K562 (cell line): ENCODE results near the gene CLIC3. TPM values are rescaled to one million over a fixed set of nuclear protein-coding genes. Genes with fewer than 3 reads are reported as not detected.

ENCODE experiments used
- ATAC-seq: fragments of 200-7000 bp; cut with Tn5 transposase; 3 replicates; pipeline ENCODE4 v1.9.1; 2020; ENCODE audit warnings: moderate library complexity
- BruUV-seq: library from RNA; stranded (reverse); fragments of 400-500 nt; replicated peaks from 2 replicates; lab custom pipeline; 2021; lab: Mats Ljungman, UMichigan
- CTCF ChIA-PET: fragments of 300-600 bp; formaldehyde crosslinking; extraction: SDS; loops from one replicate; lab custom pipeline; 2021; ENCODE audit warnings: low intra/inter-chr PET ratio; lab: Yijun Ruan, JAX
- POLR2A ChIA-PET: fragments of 300-600, 350-650 bp; sonication (Branson Sonifier 250); formaldehyde crosslinking; extraction: SDS; loops from one replicate; lab custom pipeline; 2021; ENCODE audit warnings: antibody characterized with exemption, inconsistent platforms; lab: Yijun Ruan, JAX
- DNase-seq, 4 experiments: peaks; one replicate each; pipeline versions ENCODE4 v3.0.0 to v3.0.0-alpha.2; 2011 to 2018; ENCODE audit warnings: low spot score in 3 of 4, mixed read lengths in 3 of 4; ENCODE audit errors: extremely low read depth in 1 of 4
- FAIRE-seq: peaks from 2 replicates; lab custom pipeline; 2011; peaks lifted over from hg19 to GRCh38; lab: Jason Lieb, UNC
- H2AFZ ChIP-seq: 2 replicates; pipeline ENCODE4 v1.6.0; 2011; ENCODE audit warnings: low read depth, low read length, control low read depth, inconsistent platforms
- H3K27ac ChIP-seq: fragments of 200-600 bp; 3 replicates; pipeline ENCODE4 v1.8.0; 2011; ENCODE audit warnings: low read depth, mild to moderate bottlenecking, control low read depth, inconsistent platforms, low read length, moderate library complexity, mixed read lengths; ENCODE audit errors: extremely low read depth
- H3K27me3 ChIP-seq, 2 experiments: fragments of 300-600 bp in 1 of 2; 2 replicates in 1 of 2; 3 replicates in 1 of 2; pipeline versions ENCODE4 v1.6.0 to v1.8.0; 2011; ENCODE audit warnings: inconsistent platforms in 2 of 2, low read length in 2 of 2, mild to moderate bottlenecking in 1 of 2, mixed read lengths in 1 of 2, moderate library complexity in 1 of 2; ENCODE audit not compliant: control insufficient read depth in 2 of 2, insufficient read depth in 2 of 2
- H3K36me3 ChIP-seq: fragments of 300-600 bp; 3 replicates; pipeline ENCODE4 v1.8.0; 2011; ENCODE audit warnings: mild to moderate bottlenecking, low read length, inconsistent platforms; ENCODE audit not compliant: control insufficient read depth, insufficient read depth
- H3K4me1 ChIP-seq, 2 experiments: fragments of 200-600 bp in 1 of 2; replicated peaks in 1 of 2; 2 replicates in 1 of 2; 3 replicates in 1 of 2; pipeline versions ENCODE4 v1.5.1 to v1.8.0; 2011; ENCODE audit warnings: inconsistent platforms in 2 of 2, low read length in 2 of 2, mild to moderate bottlenecking in 1 of 2, mixed read lengths in 1 of 2, moderate library complexity in 1 of 2; ENCODE audit not compliant: control insufficient read depth in 2 of 2, insufficient read depth in 2 of 2
- H3K4me2 ChIP-seq: 2 replicates; pipeline ENCODE4 v1.6.1; 2011; ENCODE audit warnings: low read length, control low read depth, inconsistent platforms, mixed read lengths; ENCODE audit not compliant: insufficient read depth
- H3K4me3 ChIP-seq: fragments of 200-600 bp; sonication (generic), shearing (Covaris generic); 2 replicates; pipeline ENCODE4 v1.5.1; 2016; ENCODE audit warnings: control low read depth, inconsistent platforms
- H3K79me2 ChIP-seq: fragments of 200-600 bp; 3 replicates; pipeline ENCODE4 v1.8.0; 2011; ENCODE audit warnings: low read length, inconsistent platforms; ENCODE audit not compliant: control insufficient read depth, insufficient read depth
- H3K9ac ChIP-seq, 2 experiments: 2 replicates each; pipeline versions ENCODE4 v1.6.0 to v1.6.1; 2011; ENCODE audit warnings: low read depth in 2 of 2, low read length in 2 of 2, control low read depth in 1 of 2, inconsistent platforms in 1 of 2, mild to moderate bottlenecking in 1 of 2, mixed read lengths in 1 of 2; ENCODE audit not compliant: insufficient read depth in 1 of 2
- H3K9me1 ChIP-seq: one replicate; pipeline ENCODE4 v1.6.0; 2011; ENCODE audit warnings: inconsistent platforms, mild to moderate bottlenecking, low read length, moderate library complexity; ENCODE audit not compliant: control insufficient read depth, insufficient read depth
- H3K9me3 ChIP-seq: replicated peaks from 2 replicates; pipeline ENCODE4 v1.5.1; 2011; ENCODE audit warnings: low read depth, low read length, inconsistent platforms; ENCODE audit not compliant: control insufficient read depth, insufficient read depth
- H4K20me1 ChIP-seq: replicated peaks from 2 replicates; pipeline ENCODE4 v1.6.1; 2011; ENCODE audit warnings: low read length, inconsistent platforms, mixed read lengths; ENCODE audit not compliant: control insufficient read depth, insufficient read depth
- E2F3 ChIP-seq: fragments of 250-450 bp; sonication (Bioruptor Pico); IDR thresholded peaks from 2 replicates; pipeline ENCODE4 v1.4.0; 2020; ENCODE audit warnings: mild to moderate bottlenecking
- MCM2 ChIP-seq: fragments of 450-650 bp; IDR thresholded peaks from 2 replicates; pipeline ENCODE4 v1.6.1; 2017; ENCODE audit warnings: low read depth, mild to moderate bottlenecking
- MIER1 ChIP-seq: fragments of 450-650 bp; IDR thresholded peaks from 2 replicates; pipeline ENCODE4 v1.6.1; 2016; ENCODE audit warnings: antibody characterized with exemption, mild to moderate bottlenecking, low read depth
- NCOA4 ChIP-seq: fragments of 450-650 bp; IDR thresholded peaks from 2 replicates; pipeline ENCODE4 v1.6.1; 2018; ENCODE audit warnings: mild to moderate bottlenecking; ENCODE audit not compliant: partially characterized antibody
- NR2C2 ChIP-seq, 2 experiments: fragments of 200-800 bp in 1 of 2; sonication (Bioruptor generic) in 1 of 2; sonication (generic) in 1 of 2; formaldehyde crosslinking in 1 of 2; IDR thresholded peaks; 2 replicates each; pipeline versions ENCODE4 v1.6.1 to v1.8.0; 2016 to 2022; ENCODE audit warnings: mild to moderate bottlenecking in 1 of 2, missing compliant biosample characterization in 1 of 2, missing genetic modification characterization in 1 of 2, missing genetic modification reagents in 1 of 2
- NRF1 ChIP-seq, 2 experiments: fragments of 450-650 bp; IDR thresholded peaks in 1 of 2; conservative IDR thresholded peaks in 1 of 2; 2 replicates each; pipeline ENCODE4 v1.6.1; 2014; ENCODE audit warnings: mild to moderate bottlenecking in 2 of 2
- PTBP1 ChIP-seq: fragments of 200-400 bp; formaldehyde crosslinking; IDR thresholded peaks from 2 replicates; pipeline ENCODE4 v1.6.1; 2017; ENCODE audit warnings: low read depth, low read length
- SIN3A ChIP-seq, 2 experiments: fragments of 150-350 bp in 1 of 2; IDR thresholded peaks; 2 replicates each; pipeline ENCODE4 v1.6.1; 2011 to 2016; ENCODE audit warnings: borderline replicate concordance in 2 of 2, low read depth in 2 of 2, low read length in 2 of 2, mild to moderate bottlenecking in 2 of 2, moderate library complexity in 2 of 2; ENCODE audit not compliant: control insufficient read depth in 1 of 2
- SRSF9 ChIP-seq: fragments of 200-400 bp; formaldehyde crosslinking; IDR thresholded peaks from 2 replicates; pipeline ENCODE4 v1.6.1; 2017; ENCODE audit warnings: low read depth, low read length, borderline replicate concordance
- TCF15 ChIP-seq: fragments of 250-450 bp; sonication (Bioruptor Pico); IDR thresholded peaks from 2 replicates; pipeline ENCODE4 v1.8.0; 2022; ENCODE audit warnings: moderate library complexity, mild to moderate bottlenecking, inconsistent platforms
- TSHZ1 ChIP-seq: fragments of 250-450 bp; sonication (Bioruptor Pico); IDR thresholded peaks from 2 replicates; pipeline ENCODE4 v1.4.0; 2020; ENCODE audit warnings: mild to moderate bottlenecking, moderate library complexity
- ZNF586 ChIP-seq: fragments of 450-650 bp; formaldehyde crosslinking; conservative IDR thresholded peaks from 2 replicates; pipeline ENCODE4 v1.4.0; 2020; ENCODE audit warnings: mild to moderate bottlenecking, moderate library complexity
- WGBS: fragments of 100-300 bp; shearing (Covaris generic); methylation state at CpG from one replicate; pipeline ENCODE4 v1.1.6; 2016; ENCODE audit warnings: low coverage, mixed read lengths; ENCODE audit not compliant: insufficient coverage; ENCODE audit errors: missing lambda C conversion rate; 5-methylcytosine and 5-hydroxymethylcytosine counted together
- in situ Hi-C: fragments of 300-500 bp; cut with MboI; formaldehyde crosslinking; loops from 4 replicates; pipeline ENCODE4 v1.15.0; 2018; ENCODE audit warnings: inconsistent platforms, mixed read lengths
- intact Hi-C: fragments of 100-400 bp; cut with micrococcal nuclease; formaldehyde crosslinking; loops from 2 replicates; pipeline ENCODE4 v1.14.2; 2022
- polyA plus RNA-seq, 8 experiments: library from polyadenylated mRNA; depleted of rRNA in 4 of 8; stranded (reverse) in 5 of 8; unstranded in 3 of 8; fragments of >200 nt; fragmentation: Nextera tagmentation in 2 of 8; fragmentation: Illumina TruSeq in 1 of 8; extraction: Ambion mirVana in 2 of 8; extraction: Trizol in 1 of 8; gene quantifications; 2 replicates each; pipeline versions ENCODE4 v1.2.1 to v1.2.3, GENCODE V29; 2011 to 2014; ENCODE audit warnings: inconsistent platforms in 1 of 8, missing spikeins in 1 of 8
- total RNA-seq, 7 experiments: library from RNA; depleted of rRNA in 6 of 7; stranded (reverse); fragments of >200 nt in 6 of 7; fragmentation: Illumina TruSeq in 2 of 7; extraction: Trizol in 2 of 7; gene quantifications; 2 replicates each; pipeline versions ENCODE4 v1.2.1 to v1.2.3, GENCODE V29; 2011 to 2021; ENCODE audit warnings: low replicate concordance in 1 of 7
- TF ChIP-seq, protein P1 (sequence below): fragments of 250-450 bp; sonication (Bioruptor Pico); IDR thresholded peaks from 2 replicates; pipeline ENCODE4 v1.4.0; 2020
- TF ChIP-seq, protein P2 (sequence below), 2 experiments: IDR thresholded peaks; 2 replicates each; pipeline ENCODE4 v1.6.1; 2011; ENCODE audit warnings: borderline replicate concordance in 1 of 2, control low read depth in 1 of 2, low read depth in 1 of 2, low read length in 1 of 2, mild to moderate bottlenecking in 1 of 2, mixed read lengths in 1 of 2, moderate library complexity in 1 of 2; ENCODE audit not compliant: insufficient read depth in 1 of 2, insufficient read length in 1 of 2, poor library complexity in 1 of 2, severe bottlenecking in 1 of 2; ENCODE audit errors: extremely low read depth in 1 of 2

Gene CLIC3
- total and polyA plus RNA-seq, 9 of the 15 experiments (the other 6 are each of a cell fraction or from before 2014, with no cell fraction given) = 0.27 to 0.29 TPM; not detected in 7

DNA sequence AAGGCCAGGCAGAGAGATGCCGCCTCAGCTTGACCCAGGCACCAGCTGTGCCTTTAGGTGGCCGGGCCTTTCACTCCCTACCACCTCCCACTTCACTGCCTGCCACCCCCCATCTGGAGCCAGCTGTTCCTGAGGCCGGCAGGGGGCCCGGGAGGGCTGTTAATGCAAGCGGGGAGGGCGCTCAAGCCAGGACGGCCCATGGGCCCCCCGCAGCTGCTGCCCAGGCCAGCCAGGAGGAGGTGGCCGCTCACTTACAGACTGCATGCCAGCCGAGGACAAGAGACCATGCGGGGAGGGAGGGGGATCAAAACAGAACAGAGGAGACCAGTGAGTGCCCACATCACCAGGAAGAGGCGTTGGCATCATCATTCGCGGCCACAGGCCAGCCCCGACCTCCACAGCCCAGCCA, 27.2 kb upstream of the CLIC3 start (continued):
- no peak for TF ChIP-seq ZNF586 (CRISPR knock-in tag)
- no peak for TF ChIP-seq NRF1 (conservative IDR thresholded peaks at IDR 0.05 in 1 of 2, IDR thresholded peaks at IDR 0.05 in 1 of 2)
- TF ChIP-seq TCF15 (CRISPR knock-in tag) = no peak
- TF ChIP-seq NCOA4 = no peak
- no peak for TF ChIP-seq MCM2
- TF ChIP-seq PTBP1 = no peak

GRCh38 chr9:137023157-137023556, 26.8 kb upstream of the CLIC3 start:
- FAIRE-seq (no peak), ATAC-seq (no peak), DNase-seq (no peak)
- no peak overlapping the region for H2AFZ ChIP-seq
- H3K9me1 ChIP-seq = no peaks in the 10 kb centered on the region
- WGBS = 55% methylated on average over 7 of the region's 7 CpGs
- no peak overlapping the region for H3K4me3 ChIP-seq
- no TSS peak for BruUV-seq
- peaks cover 8 to 89% of the 10 kb centered on the region in 2 experiments for H3K4me1 ChIP-seq
- intact Hi-C loops (no loop called here), in situ Hi-C loops (no loop called here)
- POLR2A ChIA-PET = interaction anchor here (1.1 kb wide), 1 partner anchor 183 kb away, joined by 3 read pairs; no protein-coding TSS in a partner anchor
- peaks cover 3% of the 10 kb centered on the region; the same call in 1 of the 3 replicates for H3K79me2 ChIP-seq
- no peaks in the 10 kb centered on the region for H3K36me3 ChIP-seq
- H3K27ac ChIP-seq = no peak overlapping the region
- no peaks in the 10 kb centered on the region for H3K27me3 ChIP-seq
- no peaks in the 10 kb centered on the region for H3K9me3 ChIP-seq
- 0 out of 2 replicates have a peak, but pooled peaks cover 5% of the 10 kb centered on the region for H4K20me1 ChIP-seq
- peak overlapping the region in 1 of 2 experiments; percentile 58; a peak in 1 of 4 replicates for H3K9ac ChIP-seq
- no peak overlapping the region for H3K4me2 ChIP-seq
- CTCF ChIA-PET = no interaction called here
- TF ChIP-seq SIN3A (IDR thresholded peaks at IDR 0.05; ENCODE audit: borderline replicate concordance in 2 of 2, control insufficient read depth in 1 of 2, low read depth in 2 of 2, low read length in 2 of 2) (no peak), MIER1 (no peak), E2F3 (CRISPR knock-in tag) (no peak), SRSF9 (no peak), NR2C2 (CRISPR knock-in tag; IDR thresholded peaks at IDR 0.05) (peak; percentile 88), NR2C2 (tag; IDR thresholded peaks at IDR 0.05) (peak; percentile 77; the same call in 1 of the 2 replicates), TSHZ1 (CRISPR knock-in tag) (no peak)
- TF ChIP-seq, protein P1, sequence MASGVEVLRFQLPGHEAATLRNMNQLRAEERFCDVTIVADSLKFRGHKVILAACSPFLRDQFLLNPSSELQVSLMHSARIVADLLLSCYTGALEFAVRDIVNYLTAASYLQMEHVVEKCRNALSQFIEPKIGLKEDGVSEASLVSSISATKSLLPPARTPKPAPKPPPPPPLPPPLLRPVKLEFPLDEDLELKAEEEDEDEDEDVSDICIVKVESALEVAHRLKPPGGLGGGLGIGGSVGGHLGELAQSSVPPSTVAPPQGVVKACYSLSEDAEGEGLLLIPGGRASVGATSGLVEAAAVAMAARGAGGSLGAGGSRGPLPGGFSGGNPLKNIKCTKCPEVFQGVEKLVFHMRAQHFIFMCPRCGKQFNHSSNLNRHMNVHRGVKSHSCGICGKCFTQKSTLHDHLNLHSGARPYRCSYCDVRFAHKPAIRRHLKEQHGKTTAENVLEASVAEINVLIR = no peak
- TF ChIP-seq, protein P2, sequence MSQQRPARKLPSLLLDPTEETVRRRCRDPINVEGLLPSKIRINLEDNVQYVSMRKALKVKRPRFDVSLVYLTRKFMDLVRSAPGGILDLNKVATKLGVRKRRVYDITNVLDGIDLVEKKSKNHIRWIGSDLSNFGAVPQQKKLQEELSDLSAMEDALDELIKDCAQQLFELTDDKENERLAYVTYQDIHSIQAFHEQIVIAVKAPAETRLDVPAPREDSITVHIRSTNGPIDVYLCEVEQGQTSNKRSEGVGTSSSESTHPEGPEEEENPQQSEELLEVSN (IDR thresholded peaks at IDR 0.05; ENCODE audit: borderline replicate concordance in 1 of 2, extremely low read depth in 1 of 2, insufficient read depth in 1 of 2, insufficient read length in 1 of 2, low read depth in 1 of 2, low read length in 1 of 2, poor library complexity in 1 of 2, severe bottlenecking in 1 of 2) = no peak
